SJCRH30 (cell line): ENCODE data around the gene TMEM106B. TPM values are rescaled to one million over a fixed set of nuclear protein-coding genes. Genes with fewer than 3 reads are reported as not detected.

Experiments
- DNase-seq, 2 experiments: peaks; one replicate each; pipeline ENCODE4 v3.0.0-alpha.2; 2015 to 2020
- H3K27ac ChIP-seq: fragments of 250-450 bp; sonication (Bioruptor Pico); 2 replicates; pipeline ENCODE4 v1.5.1; 2020; ENCODE audit warnings: mild to moderate bottlenecking, moderate library complexity
- H3K27me3 ChIP-seq: fragments of 250-450 bp; sonication (Bioruptor Pico); 2 replicates; pipeline ENCODE4 v1.5.1; 2020; ENCODE audit warnings: mild to moderate bottlenecking, moderate library complexity
- H3K36me3 ChIP-seq: fragments of 250-450 bp; sonication (Bioruptor Pico); 2 replicates; pipeline ENCODE4 v1.5.1; 2020; ENCODE audit warnings: mild to moderate bottlenecking, moderate library complexity
- H3K4me1 ChIP-seq: fragments of 250-450 bp; sonication (Bioruptor Pico); 2 replicates; pipeline ENCODE4 v1.5.1; 2020; ENCODE audit warnings: mild to moderate bottlenecking, moderate library complexity
- H3K4me3 ChIP-seq: fragments of 250-450 bp; sonication (Bioruptor Pico); 2 replicates; pipeline ENCODE4 v1.5.1; 2020; ENCODE audit warnings: mild to moderate bottlenecking, moderate library complexity
- H3K9me3 ChIP-seq: fragments of 250-450 bp; sonication (Bioruptor Pico); replicated peaks from 2 replicates; pipeline ENCODE4 v1.5.1; 2020; ENCODE audit warnings: mild to moderate bottlenecking, moderate library complexity
- total RNA-seq: library from RNA; depleted of rRNA; stranded (reverse); fragments of >200 nt; shearing (Covaris generic); gene quantifications from 2 replicates; pipeline ENCODE4 v1.2.3, GENCODE V29; 2014

TMEM106B gene
- total RNA-seq, 1 experiment from 2014 or later, result 30.5 TPM

DNA sequence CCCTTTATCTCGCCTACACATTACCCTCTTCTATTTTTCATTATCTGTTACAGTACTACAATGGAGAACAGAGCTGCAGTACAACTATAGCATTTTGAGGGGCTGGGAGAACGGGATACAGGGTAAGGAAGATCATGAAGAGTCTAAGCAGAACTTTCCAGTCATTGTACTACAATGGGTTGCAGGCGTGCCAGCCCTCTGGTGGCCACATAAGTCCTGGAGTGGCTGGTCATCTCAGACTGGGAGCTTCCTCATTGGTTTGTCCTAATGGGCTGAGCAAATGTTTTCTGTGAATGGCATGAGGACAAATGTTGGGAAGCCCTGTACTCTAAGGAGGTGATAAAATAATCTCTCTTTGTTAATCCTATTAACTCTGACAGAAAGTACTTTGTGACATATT lies 33.0 kb downstream of the TMEM106B start:
- peak; percentile 18 to 45 for DNase-seq
- Histone ChIP-seq H3K4me1 (no peaks in the 10 kb centered on the region; the same call in 1 of the 2 replicates), H3K27me3 (no peaks in the 10 kb centered on the region), H3K4me3 (no peak overlapping the region), H3K36me3 (no peaks in the 10 kb centered on the region), H3K27ac (no peak overlapping the region), H3K9me3 (no peaks in the 10 kb centered on the region)

DNA sequence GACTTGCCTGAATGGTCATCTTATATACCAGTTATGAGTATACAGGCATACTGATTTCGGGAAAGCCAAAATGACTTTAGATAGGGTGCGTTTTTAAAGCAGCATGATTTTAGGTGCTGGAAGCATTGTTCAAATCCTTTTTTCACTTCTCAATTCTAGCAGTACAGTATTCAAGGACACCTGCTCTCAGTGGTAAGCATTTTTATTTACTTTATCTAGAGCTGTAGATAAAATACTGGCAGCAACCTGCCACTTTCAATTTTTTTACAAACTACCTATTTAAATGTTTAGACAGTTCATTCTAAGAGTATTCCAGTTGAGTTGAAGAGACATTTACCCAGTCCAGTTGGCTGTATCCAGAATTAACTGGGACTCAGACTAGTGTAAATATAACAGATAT lies 33.6 kb downstream of the TMEM106B start:
- DNase-seq, result no peak
- Histone ChIP-seq H3K27ac (no peak overlapping the region), H3K4me3 (no peak overlapping the region), H3K27me3 (no peaks in the 10 kb centered on the region), H3K9me3 (no peaks in the 10 kb centered on the region), H3K4me1 (peaks cover 4% of the 10 kb centered on the region), H3K36me3 (no peaks in the 10 kb centered on the region)

DNA sequence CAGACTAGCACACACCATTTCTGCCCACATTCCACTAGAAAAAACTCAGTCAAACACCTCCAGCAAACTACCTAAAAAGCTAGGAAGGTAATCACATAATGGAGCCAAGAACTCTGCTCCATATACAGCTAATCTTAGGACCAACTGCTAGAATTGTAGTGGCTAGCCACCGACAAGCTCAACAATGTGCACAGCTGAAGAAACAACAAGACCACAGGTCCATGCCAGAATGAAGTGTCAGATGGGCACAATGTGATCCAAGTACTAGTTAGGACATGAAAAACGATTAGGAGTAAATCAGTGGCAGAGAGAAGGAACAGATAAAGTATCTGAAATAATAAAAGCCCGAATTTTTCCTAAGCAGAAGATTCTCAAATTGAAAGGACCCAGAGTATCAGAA lies 38.6 kb downstream of the TMEM106B start:
- Histone ChIP-seq H3K4me1 (peaks cover 10% of the 10 kb centered on the region), H3K4me3 (no peak overlapping the region), H3K27me3 (no peaks in the 10 kb centered on the region), H3K36me3 (no peaks in the 10 kb centered on the region), H3K27ac (no peak overlapping the region), H3K9me3 (no peaks in the 10 kb centered on the region)
- peak; percentile 47 to 60 for DNase-seq

DNA sequence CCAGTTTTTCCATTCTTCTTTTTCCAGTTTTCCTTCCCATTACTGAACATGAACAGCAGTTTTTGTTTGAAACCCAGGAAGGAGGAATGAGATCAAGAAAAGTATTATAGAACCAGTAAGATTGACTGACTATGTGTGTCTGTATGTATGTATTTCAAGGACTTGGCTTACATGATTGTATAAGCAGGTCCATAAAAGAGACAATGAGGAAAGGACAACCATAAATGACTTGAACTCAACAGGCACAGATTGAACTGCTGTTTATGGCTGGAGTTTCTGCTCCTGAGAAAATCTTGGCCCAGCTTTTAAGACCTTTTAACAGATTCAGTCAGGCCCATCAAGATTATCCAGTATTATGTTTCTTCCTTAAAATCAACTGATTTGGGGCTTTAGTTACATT lies 39.1 kb downstream of the TMEM106B start:
- H3K36me3 ChIP-seq, result no peaks in the 10 kb centered on the region
- peaks cover 10% of the 10 kb centered on the region for H3K4me1 ChIP-seq
- no peak overlapping the region for H3K4me3 ChIP-seq
- no peaks in the 10 kb centered on the region for H3K9me3 ChIP-seq
- DNase-seq, result no peak
- H3K27me3 ChIP-seq, result no peaks in the 10 kb centered on the region
- H3K27ac ChIP-seq, result no peak overlapping the region

DNA sequence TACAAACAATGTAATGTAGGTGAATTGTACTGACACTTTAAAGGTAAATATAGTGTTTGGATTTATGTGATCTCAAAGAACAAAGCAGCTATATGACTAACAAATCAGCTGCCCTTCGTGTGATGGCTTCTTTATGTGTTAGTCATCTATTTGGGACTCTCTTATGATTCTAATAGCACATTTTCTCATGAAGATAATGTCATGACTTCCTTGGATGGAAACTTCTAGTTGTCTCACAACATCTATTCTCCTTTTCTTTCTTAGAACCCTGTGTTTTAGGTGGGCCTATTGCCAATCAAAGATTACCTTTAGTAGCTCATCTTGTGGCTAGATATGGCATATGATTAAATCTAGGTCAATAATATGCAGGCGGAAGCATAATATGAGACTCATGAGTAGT lies 45.0 kb downstream of the TMEM106B start:
- H3K27ac ChIP-seq, result no peak overlapping the region
- H3K36me3 ChIP-seq, result no peaks in the 10 kb centered on the region
- no peak for DNase-seq
- H3K27me3 ChIP-seq, result no peaks in the 10 kb centered on the region
- H3K4me3 ChIP-seq, result no peak overlapping the region
- no peaks in the 10 kb centered on the region for H3K9me3 ChIP-seq
- no peaks in the 10 kb centered on the region for H3K4me1 ChIP-seq

DNA sequence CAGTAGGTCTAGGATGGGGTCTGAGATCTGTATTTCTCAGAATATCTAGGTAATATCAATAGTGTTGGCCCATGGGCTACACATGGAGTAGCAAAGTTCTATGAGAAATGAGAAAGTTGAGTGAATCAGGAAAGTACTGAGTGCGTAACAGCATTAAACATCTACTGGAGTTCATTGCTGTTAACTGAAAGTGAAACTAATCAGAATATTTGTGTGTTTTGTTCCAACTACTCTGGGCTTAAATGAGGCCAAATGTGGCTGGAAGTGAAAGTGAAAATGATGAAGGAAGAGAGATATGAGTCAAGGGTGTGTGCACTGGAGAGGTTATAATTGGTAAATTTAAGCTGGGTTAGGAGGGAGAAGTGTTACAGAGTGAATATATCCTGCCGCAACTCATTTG lies 46.5 kb downstream of the TMEM106B start:
- Histone ChIP-seq H3K4me1 (no peaks in the 10 kb centered on the region), H3K27ac (no peak overlapping the region), H3K27me3 (no peaks in the 10 kb centered on the region), H3K36me3 (no peaks in the 10 kb centered on the region), H3K4me3 (peak overlapping the region; percentile 3; the same call in 1 of the 2 replicates), H3K9me3 (no peaks in the 10 kb centered on the region)
- no peak for DNase-seq

DNA sequence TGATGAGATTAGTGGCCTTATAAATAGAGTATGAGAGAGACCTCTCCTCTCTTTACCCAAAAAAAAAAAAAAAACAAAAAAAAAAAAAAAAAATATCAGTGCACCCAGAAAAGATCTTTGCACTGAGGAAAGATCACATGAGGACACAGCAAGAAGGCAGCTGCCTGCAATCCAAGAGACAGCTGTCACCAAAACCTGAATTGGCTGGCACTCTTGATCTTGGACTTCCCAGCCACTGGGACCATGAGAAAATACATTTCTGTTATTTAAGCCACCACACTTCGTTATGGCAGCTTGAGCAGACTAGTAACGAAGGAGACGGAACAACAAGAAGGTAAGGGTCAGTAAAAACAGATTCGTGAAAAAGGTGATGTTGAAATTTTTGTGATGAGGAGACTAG lies 47.0 kb downstream of the TMEM106B start:
- no peaks in the 10 kb centered on the region for H3K4me1 ChIP-seq
- DNase-seq, result peak in 1 of 2 experiments; percentile 13
- no peaks in the 10 kb centered on the region for H3K27me3 ChIP-seq
- H3K4me3 ChIP-seq, result no peak overlapping the region
- no peak overlapping the region for H3K27ac ChIP-seq
- no peaks in the 10 kb centered on the region for H3K9me3 ChIP-seq
- H3K36me3 ChIP-seq, result no peaks in the 10 kb centered on the region

DNA sequence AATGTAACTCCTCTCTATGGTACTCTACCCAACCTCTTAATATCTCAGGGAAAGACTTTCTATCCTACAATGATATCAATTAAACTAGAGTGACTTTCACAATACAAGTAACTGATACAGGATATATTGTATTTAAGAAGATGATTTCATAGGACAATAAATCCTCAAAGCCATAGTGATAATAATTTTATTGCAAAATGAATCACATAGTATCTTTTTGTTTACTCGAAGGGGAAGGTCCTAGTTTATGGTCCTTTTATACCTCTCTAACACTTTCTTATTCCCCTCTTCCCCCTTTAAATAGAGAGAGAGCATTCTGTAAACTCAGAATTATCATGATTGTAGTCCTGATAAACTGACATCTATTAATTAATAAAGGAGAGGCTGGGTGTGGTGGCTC lies 56.4 kb downstream of the TMEM106B start:
- Histone ChIP-seq H3K4me3 (no peak overlapping the region), H3K27me3 (no peaks in the 10 kb centered on the region), H3K27ac (no peak overlapping the region), H3K4me1 (no peaks in the 10 kb centered on the region), H3K36me3 (no peaks in the 10 kb centered on the region), H3K9me3 (no peaks in the 10 kb centered on the region; the same call in 1 of the 2 replicates)
- DNase-seq, result no peak

DNA sequence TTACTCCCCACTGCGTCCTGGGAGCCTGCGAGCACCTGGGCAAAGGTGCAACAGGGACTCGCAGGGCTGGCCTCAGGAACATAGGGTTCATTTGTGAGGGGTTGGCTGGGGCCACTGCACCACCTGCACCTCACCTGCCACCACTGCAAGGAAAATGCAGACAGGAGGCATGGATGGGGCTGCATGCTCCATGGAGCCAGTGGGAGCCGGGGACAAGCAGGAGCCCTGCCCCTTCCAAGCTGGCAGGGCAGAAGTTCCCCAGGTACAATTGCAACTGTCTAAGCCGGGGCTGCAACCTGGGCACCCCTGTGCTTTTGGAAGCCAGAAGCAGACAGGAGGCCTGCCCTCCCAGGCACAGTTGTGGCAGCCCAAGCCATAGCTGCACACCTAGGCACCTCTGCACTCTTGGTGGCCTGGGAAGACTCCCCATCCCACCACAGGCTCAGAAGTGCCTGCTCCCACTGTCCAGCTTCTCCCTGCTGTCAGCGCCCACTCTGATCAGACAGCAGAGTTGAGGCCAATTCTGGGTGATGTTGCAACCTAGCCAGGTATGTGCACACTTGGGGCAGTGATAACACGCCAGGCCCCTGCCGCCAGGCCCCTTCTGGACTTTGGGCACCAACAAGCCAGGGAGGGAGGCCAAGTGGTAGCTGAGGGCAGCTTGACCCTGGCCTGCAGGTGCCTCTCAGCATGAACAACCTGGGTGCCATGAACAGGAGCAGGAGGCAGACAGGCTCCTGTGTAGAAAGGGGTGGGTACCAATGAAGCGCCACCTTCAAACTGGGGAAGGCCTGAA lies 58.2 kb downstream of the TMEM106B start:
- no peaks in the 10 kb centered on the region; the same call in 1 of the 2 replicates for H3K9me3 ChIP-seq
- DNase-seq, result no peak
- H3K27ac ChIP-seq, result no peak overlapping the region
- no peak overlapping the region for H3K4me3 ChIP-seq
- no peaks in the 10 kb centered on the region for H3K36me3 ChIP-seq
- H3K27me3 ChIP-seq, result no peaks in the 10 kb centered on the region
- H3K4me1 ChIP-seq, result no peaks in the 10 kb centered on the region

DNA sequence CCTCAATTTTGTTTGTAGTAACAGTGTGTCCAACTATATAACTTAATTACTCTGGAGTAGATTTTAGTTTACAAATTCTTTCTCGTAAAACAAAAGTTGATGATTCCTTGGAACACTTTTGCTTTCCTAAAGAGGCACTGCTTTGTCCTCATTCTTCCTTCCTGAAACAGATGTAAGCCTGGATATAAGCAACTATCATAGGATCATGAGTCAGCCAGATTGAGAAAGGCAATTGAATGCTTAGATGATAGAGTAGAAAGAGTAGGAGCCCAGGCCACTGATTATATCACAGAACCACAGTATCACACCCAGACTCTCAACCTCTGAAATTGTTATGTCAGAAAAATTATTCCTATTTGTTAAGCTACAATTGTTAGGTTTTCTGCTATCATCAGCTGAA lies 69.9 kb downstream of the TMEM106B start:
- H3K9me3 ChIP-seq, result no peaks in the 10 kb centered on the region
- H3K4me1 ChIP-seq, result no peaks in the 10 kb centered on the region
- no peaks in the 10 kb centered on the region for H3K27me3 ChIP-seq
- H3K4me3 ChIP-seq, result no peak overlapping the region
- DNase-seq, result no peak
- no peaks in the 10 kb centered on the region for H3K36me3 ChIP-seq
- no peak overlapping the region for H3K27ac ChIP-seq

DNA sequence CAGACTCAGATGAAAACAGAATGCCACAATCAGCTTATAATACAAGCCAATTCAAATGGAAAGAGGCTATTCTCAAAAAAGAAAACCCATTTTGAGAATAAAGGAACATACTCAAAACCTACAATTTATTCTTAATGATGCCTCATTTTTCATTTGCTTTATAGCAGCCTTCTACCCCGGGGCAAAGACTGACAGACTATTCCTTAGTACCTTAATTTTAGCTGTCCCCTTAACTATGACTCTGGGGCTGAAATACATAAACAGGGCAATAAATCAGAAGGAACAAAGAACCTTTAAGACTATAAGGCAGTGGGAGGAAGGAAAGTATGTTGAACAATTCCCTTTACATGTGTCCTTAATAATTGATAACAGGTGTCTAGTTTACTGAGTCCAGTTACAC lies 76.8 kb downstream of the TMEM106B start:
- DNase-seq, result no peak
- H3K4me1 ChIP-seq, result no peaks in the 10 kb centered on the region
- H3K4me3 ChIP-seq, result no peak overlapping the region
- 0 out of 2 replicates have a peak, but pooled peaks cover 6% of the 10 kb centered on the region for H3K27me3 ChIP-seq
- no peak overlapping the region for H3K27ac ChIP-seq
- no peaks in the 10 kb centered on the region for H3K36me3 ChIP-seq
- H3K9me3 ChIP-seq, result no peaks in the 10 kb centered on the region; the same call in none of the 2 replicates

DNA sequence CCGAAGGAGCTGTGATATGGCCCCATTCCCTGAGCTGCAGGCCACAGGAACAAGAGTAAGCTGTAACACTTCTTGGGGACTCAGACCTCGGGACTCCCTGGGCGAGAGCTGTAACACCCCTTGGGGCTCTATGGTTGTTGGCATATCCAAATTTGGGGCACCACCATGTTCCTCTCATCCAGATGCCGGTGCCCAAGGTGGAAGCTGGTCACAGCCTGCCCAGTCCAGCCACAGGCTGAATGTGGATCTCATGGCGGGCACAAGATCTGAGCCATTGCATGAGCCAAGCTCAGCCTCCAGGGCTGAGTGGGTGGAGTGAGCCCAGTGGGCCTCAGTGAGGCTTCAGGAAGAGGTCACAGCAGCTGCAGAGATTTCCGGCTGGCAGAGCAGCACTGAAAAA lies 78.9 kb downstream of the TMEM106B start:
- no peaks in the 10 kb centered on the region for H3K4me1 ChIP-seq
- H3K27me3 ChIP-seq, result 0 out of 2 replicates have a peak, but pooled peaks cover 6% of the 10 kb centered on the region
- H3K9me3 ChIP-seq, result no peaks in the 10 kb centered on the region; the same call in none of the 2 replicates
- no peaks in the 10 kb centered on the region for H3K36me3 ChIP-seq
- no peak overlapping the region for H3K4me3 ChIP-seq
- no peak for DNase-seq
- no peak overlapping the region for H3K27ac ChIP-seq

DNA sequence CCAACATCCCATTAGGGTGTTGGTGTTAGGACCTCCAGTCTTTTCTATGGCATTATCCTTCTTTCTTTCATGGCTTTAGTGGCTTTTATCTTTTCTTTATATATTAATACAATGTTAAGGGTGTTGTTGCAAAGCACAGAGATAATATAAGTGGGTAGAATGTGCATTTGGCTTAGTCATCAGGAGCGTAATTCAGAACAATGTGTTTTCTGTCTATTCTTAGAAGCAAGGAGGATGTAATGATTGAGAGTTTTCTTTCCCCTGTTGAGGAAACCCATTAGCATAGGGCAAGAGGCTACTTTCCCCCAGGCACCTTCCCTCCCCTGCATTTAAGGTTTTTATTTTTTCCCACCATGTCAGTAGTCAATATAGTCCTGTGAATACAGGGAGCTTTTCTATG lies 79.7 kb downstream of the TMEM106B start:
- no peaks in the 10 kb centered on the region for H3K36me3 ChIP-seq
- no peak overlapping the region for H3K4me3 ChIP-seq
- 0 out of 2 replicates have a peak, but pooled peaks cover 6% of the 10 kb centered on the region for H3K27me3 ChIP-seq
- no peak for DNase-seq
- H3K4me1 ChIP-seq, result no peaks in the 10 kb centered on the region
- no peaks in the 10 kb centered on the region; the same call in none of the 2 replicates for H3K9me3 ChIP-seq
- H3K27ac ChIP-seq, result no peak overlapping the region

DNA sequence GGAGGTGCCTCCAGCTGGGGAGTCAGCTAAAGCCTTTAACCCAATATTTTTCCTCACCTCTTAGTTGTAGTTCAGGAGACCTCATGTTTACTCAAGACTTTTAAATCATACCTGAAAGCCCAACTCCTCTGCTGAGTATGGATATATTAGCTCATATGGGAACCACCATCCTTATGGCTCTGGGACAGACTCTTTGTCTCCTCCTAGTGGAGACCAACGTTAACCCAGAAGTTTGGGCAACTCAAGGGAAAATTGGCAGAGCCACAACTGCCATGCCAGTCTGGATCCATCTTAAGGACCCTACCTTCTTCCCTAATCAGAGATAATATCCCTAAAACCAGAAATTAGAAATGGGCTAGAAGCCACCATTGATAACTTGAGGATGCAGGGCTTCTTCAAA lies 80.8 kb downstream of the TMEM106B start:
- no peaks in the 10 kb centered on the region; the same call in none of the 2 replicates for H3K9me3 ChIP-seq
- H3K27me3 ChIP-seq, result 0 out of 2 replicates have a peak, but pooled peaks cover 6% of the 10 kb centered on the region
- H3K27ac ChIP-seq, result no peak overlapping the region
- no peaks in the 10 kb centered on the region for H3K36me3 ChIP-seq
- H3K4me3 ChIP-seq, result no peak overlapping the region
- DNase-seq, result peak; percentile 13 to 52
- no peaks in the 10 kb centered on the region for H3K4me1 ChIP-seq
